ENCODE results near the gene GLB1L2.

The GLB1L2 gene

DNA sequence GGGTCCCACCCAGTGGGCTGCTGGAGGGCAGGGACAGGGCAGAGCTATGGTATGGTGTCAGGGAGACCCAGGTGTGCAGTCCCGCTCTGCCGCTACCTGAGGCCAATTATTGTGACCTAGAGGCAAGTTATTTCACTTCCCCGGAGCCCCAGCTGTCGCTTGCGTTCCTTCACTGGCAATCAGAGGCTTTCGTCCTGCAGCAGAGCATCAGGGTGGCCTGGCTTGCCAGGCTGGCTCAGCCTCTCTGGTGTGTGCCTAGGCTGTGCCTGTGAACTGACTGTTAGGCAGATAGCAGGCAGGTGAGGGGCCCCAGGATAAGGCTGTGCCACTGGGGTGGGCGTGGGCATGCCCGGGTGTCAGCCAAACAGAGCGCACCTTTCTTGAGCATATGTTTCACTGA, 31.4 kb downstream of the GLB1L2 start:
- Histone ChIP-seq H3K27me3 (ENCODE audit: low read depth, low read length) (peaks cover 15% of the 10 kb centered on the region), H3K4me2 (ENCODE audit: low read length) (no peak overlapping the region), H3K36me3 (replicated peaks; ENCODE audit: low read depth, low read length) (no peaks in the 10 kb centered on the region), H2AFZ (ENCODE audit: low read depth, low read length) (no peak overlapping the region), H3K4me3 (ENCODE audit: low read length) (no peak overlapping the region), H3K9ac (ENCODE audit: low read length) (no peak overlapping the region), H3K27ac (ENCODE audit: low read length) (no peak overlapping the region), H3K4me1 (ENCODE audit: low read length) (peaks cover 11% of the 10 kb centered on the region), H3K79me2 (ENCODE audit: low read length) (no peaks in the 10 kb centered on the region), H4K20me1 (ENCODE audit: insufficient read depth, low read length) (no peaks in the 10 kb centered on the region), H3K9me3 (ENCODE audit: insufficient read depth, low read length) (no peaks in the 10 kb centered on the region)
- TF ChIP-seq, protein P1, sequence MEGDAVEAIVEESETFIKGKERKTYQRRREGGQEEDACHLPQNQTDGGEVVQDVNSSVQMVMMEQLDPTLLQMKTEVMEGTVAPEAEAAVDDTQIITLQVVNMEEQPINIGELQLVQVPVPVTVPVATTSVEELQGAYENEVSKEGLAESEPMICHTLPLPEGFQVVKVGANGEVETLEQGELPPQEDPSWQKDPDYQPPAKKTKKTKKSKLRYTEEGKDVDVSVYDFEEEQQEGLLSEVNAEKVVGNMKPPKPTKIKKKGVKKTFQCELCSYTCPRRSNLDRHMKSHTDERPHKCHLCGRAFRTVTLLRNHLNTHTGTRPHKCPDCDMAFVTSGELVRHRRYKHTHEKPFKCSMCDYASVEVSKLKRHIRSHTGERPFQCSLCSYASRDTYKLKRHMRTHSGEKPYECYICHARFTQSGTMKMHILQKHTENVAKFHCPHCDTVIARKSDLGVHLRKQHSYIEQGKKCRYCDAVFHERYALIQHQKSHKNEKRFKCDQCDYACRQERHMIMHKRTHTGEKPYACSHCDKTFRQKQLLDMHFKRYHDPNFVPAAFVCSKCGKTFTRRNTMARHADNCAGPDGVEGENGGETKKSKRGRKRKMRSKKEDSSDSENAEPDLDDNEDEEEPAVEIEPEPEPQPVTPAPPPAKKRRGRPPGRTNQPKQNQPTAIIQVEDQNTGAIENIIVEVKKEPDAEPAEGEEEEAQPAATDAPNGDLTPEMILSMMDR (IDR thresholded peaks at IDR 0.05; ENCODE audit: low read depth, low read length), result no peak
- no peak for TF ChIP-seq EZH2phosphoT487 (IDR thresholded peaks at IDR 0.05; ENCODE audit: low read depth)

DNA sequence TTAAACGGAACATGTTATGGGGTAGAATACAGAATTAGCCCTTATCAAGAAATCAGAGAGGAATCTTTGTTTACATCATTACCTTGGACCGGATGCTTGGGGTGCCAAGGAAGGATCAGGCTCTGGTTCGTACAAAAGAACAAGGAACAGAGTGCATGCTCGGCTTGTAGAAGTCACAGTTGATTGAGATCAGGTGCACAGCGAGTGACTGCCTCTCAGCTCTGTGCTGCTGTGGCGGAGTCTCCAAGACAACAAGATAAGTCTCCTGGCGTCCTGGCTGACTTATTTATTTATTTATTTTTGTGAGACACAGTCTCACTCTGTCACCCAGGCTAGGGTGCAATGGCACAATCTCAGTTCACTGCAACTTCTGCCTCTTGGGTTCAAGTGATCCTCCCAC, 31.8 kb downstream of the GLB1L2 start:
- Histone ChIP-seq H3K4me2 (ENCODE audit: low read length) (no peak overlapping the region), H3K36me3 (replicated peaks; ENCODE audit: low read depth, low read length) (no peaks in the 10 kb centered on the region), H3K79me2 (ENCODE audit: low read length) (no peaks in the 10 kb centered on the region), H4K20me1 (ENCODE audit: insufficient read depth, low read length) (no peaks in the 10 kb centered on the region), H3K27ac (ENCODE audit: low read length) (no peak overlapping the region), H3K4me3 (ENCODE audit: low read length) (no peak overlapping the region), H3K9ac (ENCODE audit: low read length) (no peak overlapping the region), H3K4me1 (ENCODE audit: low read length) (peaks cover 11% of the 10 kb centered on the region), H3K9me3 (ENCODE audit: insufficient read depth, low read length) (no peaks in the 10 kb centered on the region), H3K27me3 (ENCODE audit: low read depth, low read length) (peaks cover 15% of the 10 kb centered on the region), H2AFZ (ENCODE audit: low read depth, low read length) (no peak overlapping the region)
- TF ChIP-seq, protein P1 (IDR thresholded peaks at IDR 0.05; ENCODE audit: low read depth, low read length), result no peak
- TF ChIP-seq EZH2phosphoT487 (IDR thresholded peaks at IDR 0.05; ENCODE audit: low read depth), result no peak

DNA sequence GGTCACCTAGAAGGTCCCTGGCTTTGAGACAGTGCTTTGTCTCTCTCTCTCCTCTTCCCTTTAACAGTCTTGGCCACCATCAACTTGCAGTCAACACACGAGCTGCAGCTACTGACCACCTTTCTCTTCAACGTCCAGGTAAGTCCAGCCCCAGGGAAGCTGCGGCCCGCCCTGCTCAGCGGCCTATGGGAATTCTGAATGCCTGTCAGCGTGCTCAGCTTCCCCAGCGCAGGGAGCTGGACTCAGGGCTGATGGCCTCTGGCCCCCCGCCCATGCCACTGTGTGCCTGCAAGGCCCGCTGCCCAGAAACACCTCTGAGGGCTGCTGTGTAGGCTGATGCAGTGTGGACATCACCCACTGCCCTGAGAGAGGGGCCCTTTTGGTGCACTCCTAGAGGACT, 32.5 kb downstream of the GLB1L2 start:
- H3K36me3 ChIP-seq (replicated peaks; ENCODE audit: low read depth, low read length), result no peaks in the 10 kb centered on the region
- H2AFZ ChIP-seq (ENCODE audit: low read depth, low read length), result no peak overlapping the region
- H3K4me1 ChIP-seq (ENCODE audit: low read length), result peaks cover 11% of the 10 kb centered on the region
- no peak overlapping the region for H3K27ac ChIP-seq (ENCODE audit: low read length)
- no peak overlapping the region for H3K4me2 ChIP-seq (ENCODE audit: low read length)
- peaks cover 15% of the 10 kb centered on the region for H3K27me3 ChIP-seq (ENCODE audit: low read depth, low read length)
- no peak overlapping the region for H3K4me3 ChIP-seq (ENCODE audit: low read length)
- TF ChIP-seq, protein P1 (IDR thresholded peaks at IDR 0.05; ENCODE audit: low read depth, low read length), result no peak
- no peak for TF ChIP-seq EZH2phosphoT487 (IDR thresholded peaks at IDR 0.05; ENCODE audit: low read depth)
- H3K9me3 ChIP-seq (ENCODE audit: insufficient read depth, low read length), result no peaks in the 10 kb centered on the region
- H3K9ac ChIP-seq (ENCODE audit: low read length), result no peak overlapping the region
- no peaks in the 10 kb centered on the region for H3K79me2 ChIP-seq (ENCODE audit: low read length)
- no peaks in the 10 kb centered on the region for H4K20me1 ChIP-seq (ENCODE audit: insufficient read depth, low read length)

DNA sequence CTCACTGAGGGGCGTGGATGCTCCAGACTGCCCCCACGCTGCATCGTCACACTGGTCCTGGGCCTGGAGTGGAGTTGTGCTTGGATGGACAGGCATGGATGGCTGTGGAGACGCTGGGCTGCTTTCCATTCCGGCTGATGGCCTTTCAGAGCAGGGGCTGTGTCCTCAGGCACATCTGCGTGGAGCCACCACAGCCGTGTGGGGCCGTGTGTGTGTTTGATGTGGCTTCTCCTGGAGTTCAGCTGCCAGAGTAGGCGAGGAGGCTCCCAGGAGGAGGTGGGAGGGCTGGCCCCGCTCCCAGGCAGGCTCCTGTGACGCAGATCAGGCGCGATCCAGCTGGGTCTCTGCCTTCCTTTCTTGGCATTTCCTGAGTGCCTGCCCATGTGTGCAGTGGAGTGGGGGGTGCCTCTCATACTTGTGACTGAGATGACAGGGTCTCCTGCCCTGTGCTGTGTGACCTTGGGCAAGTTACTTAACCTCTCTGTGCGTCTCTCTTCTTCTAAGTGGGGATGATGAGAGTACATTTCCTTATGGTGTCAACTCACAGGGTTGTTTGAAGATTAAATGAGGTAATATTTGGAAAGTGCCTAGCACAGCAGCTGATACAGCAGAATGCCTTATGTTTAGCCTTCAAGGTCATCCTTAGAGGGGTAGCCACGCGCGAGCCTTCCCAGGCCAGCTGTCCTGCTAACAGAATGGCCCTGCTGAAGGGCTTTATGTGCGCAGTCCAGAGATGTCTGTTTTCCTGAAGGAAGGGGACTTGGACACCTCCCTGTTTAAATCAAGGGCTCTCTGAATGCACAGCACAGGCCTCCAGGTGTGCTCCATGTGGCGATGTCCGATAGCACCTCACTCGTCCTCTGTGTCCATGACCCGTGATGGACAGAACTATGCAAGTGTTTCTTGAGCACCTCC, 33.5 kb downstream of the GLB1L2 start:
- no peak overlapping the region for H3K4me3 ChIP-seq (ENCODE audit: low read length)

More for the DNA sequence above, 33.5 kb downstream of the GLB1L2 start:
- Histone ChIP-seq H3K79me2 (ENCODE audit: low read length) (no peaks in the 10 kb centered on the region), H3K9me3 (ENCODE audit: insufficient read depth, low read length) (no peaks in the 10 kb centered on the region), H3K36me3 (replicated peaks; ENCODE audit: low read depth, low read length) (no peaks in the 10 kb centered on the region), H3K4me1 (ENCODE audit: low read length) (peaks cover 7% of the 10 kb centered on the region), H3K27ac (ENCODE audit: low read length) (no peak overlapping the region), H4K20me1 (ENCODE audit: insufficient read depth, low read length) (no peaks in the 10 kb centered on the region), H3K4me2 (ENCODE audit: low read length) (no peak overlapping the region), H3K27me3 (ENCODE audit: low read depth, low read length) (peaks cover 11% of the 10 kb centered on the region), H2AFZ (ENCODE audit: low read depth, low read length) (no peak overlapping the region), H3K9ac (ENCODE audit: low read length) (no peak overlapping the region)
- no peak for TF ChIP-seq EZH2phosphoT487 (IDR thresholded peaks at IDR 0.05; ENCODE audit: low read depth)
- TF ChIP-seq, protein P1 (IDR thresholded peaks at IDR 0.05; ENCODE audit: low read depth, low read length), result no peak
